ENCODE results near the gene NELL1.

Gene NELL1

DNA sequence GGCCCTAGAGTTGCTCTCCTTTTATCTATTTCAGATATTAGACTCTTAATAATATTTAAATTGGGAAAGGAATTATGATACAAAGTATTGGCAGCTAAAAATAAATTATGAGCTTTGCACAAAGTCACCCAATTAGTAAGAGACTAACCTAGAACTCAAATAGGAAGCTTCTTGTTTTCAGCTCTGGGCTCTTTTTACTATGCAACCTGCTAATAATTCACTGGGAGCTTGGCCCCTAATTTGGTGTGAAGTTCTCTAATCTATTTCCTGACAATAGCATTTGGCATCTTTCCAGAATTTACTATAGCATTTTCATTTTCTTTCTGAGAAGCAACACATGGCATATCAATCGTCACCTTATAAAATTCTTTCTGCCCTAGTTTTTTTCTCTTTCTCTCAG, 795.8 kb downstream of the NELL1 start:
- no peaks in the 10 kb centered on the region for H4K20me1 ChIP-seq
- H3K36me3 ChIP-seq: no peaks in the 10 kb centered on the region
- H3K27me3 ChIP-seq: no peaks in the 10 kb centered on the region
- H3K9ac ChIP-seq: no peak overlapping the region
- H3K27ac ChIP-seq: no peak overlapping the region
- no peak overlapping the region for H3K4me3 ChIP-seq
- H3K9me3 ChIP-seq: no peaks in the 10 kb centered on the region
- H3K4me2 ChIP-seq: no peak overlapping the region
- no peak for TF ChIP-seq Cebpa-rat (IDR thresholded peaks at IDR 0.05)
- H3K4me1 ChIP-seq: no peaks in the 10 kb centered on the region

DNA sequence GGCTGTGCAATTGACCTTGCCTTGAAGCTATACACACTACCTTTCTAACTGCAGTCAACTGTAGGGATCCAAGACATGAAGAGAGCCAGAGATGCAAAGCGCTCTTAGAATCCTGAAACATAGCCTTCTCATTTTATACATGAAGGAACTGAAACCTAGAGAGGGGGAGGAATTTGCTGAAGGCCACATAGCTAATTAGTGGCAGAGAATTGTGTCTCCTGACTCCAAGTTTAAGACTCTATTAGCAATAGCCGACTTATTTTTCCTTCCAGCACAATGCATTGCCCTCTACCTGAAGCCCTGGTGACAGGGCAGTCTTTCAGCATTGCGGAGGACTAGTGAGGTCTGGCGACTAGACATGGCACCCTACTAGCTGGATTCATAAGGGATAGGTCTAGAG, 796.5 kb downstream of the NELL1 start:
- H3K4me1 ChIP-seq: no peaks in the 10 kb centered on the region
- H3K27me3 ChIP-seq: no peaks in the 10 kb centered on the region
- H3K4me3 ChIP-seq: no peak overlapping the region
- H3K36me3 ChIP-seq: no peaks in the 10 kb centered on the region
- H3K27ac ChIP-seq: no peak overlapping the region
- no peak overlapping the region for H3K9ac ChIP-seq
- H3K4me2 ChIP-seq: no peak overlapping the region
- H4K20me1 ChIP-seq: no peaks in the 10 kb centered on the region
- TF ChIP-seq Cebpa-rat (IDR thresholded peaks at IDR 0.05): no peak
- no peaks in the 10 kb centered on the region for H3K9me3 ChIP-seq

DNA sequence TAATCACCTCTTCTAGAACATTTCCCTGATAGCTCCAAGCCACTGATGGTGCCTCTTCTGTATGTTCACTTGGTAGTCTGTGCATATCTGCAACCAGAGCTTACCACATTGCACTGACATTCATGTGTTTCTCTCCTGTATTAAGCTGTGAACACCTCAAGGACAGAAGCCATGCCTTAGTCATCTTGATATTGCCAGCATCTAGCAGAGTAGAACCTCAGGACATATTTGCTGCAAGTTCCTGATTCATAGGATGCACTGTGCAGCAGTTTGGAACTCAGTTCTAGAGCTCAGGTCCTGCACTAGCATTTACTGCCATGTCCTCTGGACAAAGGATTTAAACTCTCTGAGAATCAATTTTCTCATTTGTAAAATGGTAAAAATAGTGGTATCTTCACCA, 801.1 kb downstream of the NELL1 start:
- TF ChIP-seq Cebpa-rat (IDR thresholded peaks at IDR 0.05): no peak

DNA sequence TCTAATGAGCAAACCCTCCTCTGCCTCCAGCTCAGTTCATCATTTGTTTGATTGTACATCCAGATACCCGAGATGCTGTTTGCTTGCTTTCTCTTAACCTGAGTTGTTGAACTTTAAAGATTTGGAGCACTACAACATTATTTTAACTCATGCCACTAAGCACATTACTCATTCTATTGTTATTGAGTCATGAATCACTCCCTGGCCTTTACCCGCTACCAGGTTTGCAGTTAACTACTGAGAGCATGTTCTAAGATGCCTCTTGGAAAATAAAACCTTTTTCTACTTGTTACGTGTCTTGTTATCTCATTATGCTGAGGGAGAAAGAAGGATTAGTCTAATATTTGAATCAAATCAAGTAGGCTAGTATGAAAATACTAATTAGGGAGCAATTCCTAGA, 802.9 kb downstream of the NELL1 start:
- H3K27me3 ChIP-seq: no peaks in the 10 kb centered on the region
- no peaks in the 10 kb centered on the region for H3K4me1 ChIP-seq
- H3K27ac ChIP-seq: no peak overlapping the region
- H3K4me3 ChIP-seq: no peak overlapping the region
- no peak overlapping the region for H3K9ac ChIP-seq
- H4K20me1 ChIP-seq: no peaks in the 10 kb centered on the region
- no peaks in the 10 kb centered on the region for H3K36me3 ChIP-seq
- no peaks in the 10 kb centered on the region for H3K9me3 ChIP-seq
- H3K4me2 ChIP-seq: no peak overlapping the region
- TF ChIP-seq Cebpa-rat (IDR thresholded peaks at IDR 0.05): no peak

More for the DNA sequence above, 801.1 kb downstream of the NELL1 start:
- H3K4me3 ChIP-seq: no peak overlapping the region
- no peak overlapping the region for H3K27ac ChIP-seq
- H3K9me3 ChIP-seq: no peaks in the 10 kb centered on the region
- H4K20me1 ChIP-seq: no peaks in the 10 kb centered on the region
- no peaks in the 10 kb centered on the region for H3K36me3 ChIP-seq
- H3K9ac ChIP-seq: no peak overlapping the region
- H3K4me2 ChIP-seq: no peak overlapping the region
- no peaks in the 10 kb centered on the region for H3K27me3 ChIP-seq
- H3K4me1 ChIP-seq: no peaks in the 10 kb centered on the region

DNA sequence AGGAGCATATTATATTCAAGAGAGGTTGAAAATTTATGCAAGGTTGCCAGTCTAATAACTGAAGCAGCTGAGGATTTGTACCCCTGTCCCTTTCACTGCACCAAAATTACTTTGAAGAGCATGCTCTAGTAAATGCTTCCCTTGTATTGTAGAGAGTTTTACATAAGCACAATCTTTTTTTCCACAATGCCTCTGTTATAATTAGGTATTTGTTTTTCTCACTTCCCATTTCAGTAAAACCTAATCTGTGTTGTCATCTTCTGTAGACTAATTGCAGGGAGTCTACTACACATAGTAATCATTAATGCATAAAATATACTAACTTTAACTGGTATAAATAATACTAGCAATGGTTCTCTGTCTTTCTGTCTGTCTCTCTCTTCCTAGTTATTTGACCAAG, 805.1 kb downstream of the NELL1 start:
- Histone ChIP-seq H4K20me1 (no peaks in the 10 kb centered on the region), H3K4me1 (no peaks in the 10 kb centered on the region), H3K27ac (no peak overlapping the region), H3K4me2 (no peak overlapping the region), H3K4me3 (no peak overlapping the region), H3K9ac (no peak overlapping the region), H3K36me3 (no peaks in the 10 kb centered on the region), H3K27me3 (no peaks in the 10 kb centered on the region), H3K9me3 (no peaks in the 10 kb centered on the region)
- no peak for TF ChIP-seq Cebpa-rat (IDR thresholded peaks at IDR 0.05)

DNA sequence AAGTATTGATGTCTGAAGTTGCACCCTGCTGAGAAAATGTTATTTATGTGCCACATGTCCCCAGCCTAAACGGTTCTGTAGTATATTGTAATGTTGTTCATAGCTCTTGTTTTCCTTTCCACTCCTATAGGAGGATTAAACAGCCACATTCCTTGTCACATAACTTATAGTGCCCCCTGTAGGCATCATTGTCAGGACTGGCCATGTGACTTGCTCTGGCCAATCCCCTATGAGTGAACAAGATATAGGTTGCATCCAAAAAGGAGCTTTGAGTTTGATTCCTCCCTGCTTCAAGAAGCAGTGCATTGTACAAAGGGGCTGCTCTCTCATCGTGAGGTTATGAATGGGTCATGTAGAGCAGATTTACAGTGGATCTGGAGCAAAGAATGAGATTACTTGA, 805.9 kb downstream of the NELL1 start:
- H3K36me3 ChIP-seq: no peaks in the 10 kb centered on the region
- H3K27me3 ChIP-seq: no peaks in the 10 kb centered on the region
- no peaks in the 10 kb centered on the region for H3K4me1 ChIP-seq
- H3K9ac ChIP-seq: no peak overlapping the region
- no peaks in the 10 kb centered on the region for H4K20me1 ChIP-seq
- TF ChIP-seq Cebpa-rat (IDR thresholded peaks at IDR 0.05): no peak
- no peaks in the 10 kb centered on the region for H3K9me3 ChIP-seq
- no peak overlapping the region for H3K4me3 ChIP-seq
- H3K27ac ChIP-seq: no peak overlapping the region
- H3K4me2 ChIP-seq: no peak overlapping the region

DNA sequence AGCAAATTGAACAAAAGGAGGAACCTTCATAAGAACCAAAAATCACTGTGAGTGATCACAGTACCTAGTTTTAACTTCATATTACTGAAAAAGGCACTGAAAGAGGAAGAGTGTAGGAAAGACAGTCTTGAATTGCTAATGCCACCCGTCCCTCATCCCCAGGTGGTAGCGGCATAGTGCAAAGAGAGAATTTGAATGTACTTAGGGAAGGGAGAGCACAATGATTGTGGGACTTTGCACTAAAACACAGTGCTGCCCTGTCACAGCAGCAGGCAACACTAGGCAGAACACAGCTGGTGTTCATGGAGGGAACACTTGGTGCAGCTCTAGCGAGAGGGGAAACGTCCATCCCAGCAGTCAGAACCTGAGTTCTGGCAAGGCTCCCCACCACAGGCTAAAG, 807.2 kb downstream of the NELL1 start:
- Histone ChIP-seq H3K27me3 (no peaks in the 10 kb centered on the region), H3K4me3 (no peak overlapping the region), H3K9ac (no peak overlapping the region), H3K4me1 (no peaks in the 10 kb centered on the region), H4K20me1 (no peaks in the 10 kb centered on the region), H3K27ac (no peak overlapping the region), H3K4me2 (no peak overlapping the region), H3K36me3 (no peaks in the 10 kb centered on the region), H3K9me3 (no peaks in the 10 kb centered on the region)
- TF ChIP-seq Cebpa-rat (IDR thresholded peaks at IDR 0.05): no peak

DNA sequence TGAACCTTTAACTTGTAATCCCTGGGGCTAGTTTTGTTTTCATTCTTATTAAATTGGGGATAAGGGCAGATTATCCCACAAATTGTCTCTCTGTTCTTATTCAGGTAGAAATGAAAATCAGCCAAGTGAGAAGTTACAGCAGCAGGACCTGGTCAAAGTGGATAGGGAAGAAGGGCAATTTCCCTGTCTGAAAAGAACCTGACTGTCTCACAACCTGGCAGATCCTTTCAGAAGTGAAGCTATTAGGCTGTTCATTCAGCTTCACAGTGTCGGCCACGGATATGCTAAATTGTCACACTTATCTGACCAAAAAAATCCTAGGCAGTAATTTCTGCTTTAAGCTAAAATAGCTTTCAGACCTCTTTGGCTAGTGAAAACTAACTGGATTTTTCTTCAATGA, 810.9 kb downstream of the NELL1 start:
- H3K36me3 ChIP-seq: no peaks in the 10 kb centered on the region
- H3K9ac ChIP-seq: no peak overlapping the region
- no peak overlapping the region for H3K4me2 ChIP-seq
- no peak overlapping the region for H3K27ac ChIP-seq
- H3K4me1 ChIP-seq: no peaks in the 10 kb centered on the region
- H4K20me1 ChIP-seq: no peaks in the 10 kb centered on the region
- H3K27me3 ChIP-seq: no peaks in the 10 kb centered on the region
- H3K9me3 ChIP-seq: no peaks in the 10 kb centered on the region
- TF ChIP-seq Cebpa-rat (IDR thresholded peaks at IDR 0.05): no peak
- H3K4me3 ChIP-seq: no peak overlapping the region

DNA sequence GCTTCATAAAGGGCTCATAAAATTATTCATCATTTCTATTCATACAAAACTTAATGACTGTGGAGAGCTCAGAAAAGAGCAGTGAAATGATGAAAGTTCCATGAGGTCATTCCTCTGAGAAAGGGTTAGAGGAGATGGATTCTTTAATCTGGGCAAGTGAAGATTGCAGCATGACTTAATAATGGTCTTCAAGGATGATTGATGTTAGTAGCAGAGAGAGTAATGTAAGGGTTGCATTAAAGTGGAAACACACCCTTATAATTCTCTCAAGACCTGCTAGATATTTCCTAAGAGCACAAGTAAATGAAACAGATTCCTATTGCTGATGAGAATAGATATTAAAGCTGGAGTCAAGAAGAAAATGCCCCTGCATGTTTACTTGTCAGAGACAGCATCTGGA, 811.9 kb downstream of the NELL1 start:
- H3K27ac ChIP-seq: no peak overlapping the region
- H3K4me1 ChIP-seq: no peaks in the 10 kb centered on the region
- H3K27me3 ChIP-seq: no peaks in the 10 kb centered on the region
- H3K9me3 ChIP-seq: no peaks in the 10 kb centered on the region
- TF ChIP-seq Cebpa-rat (IDR thresholded peaks at IDR 0.05): no peak
- no peak overlapping the region for H3K4me3 ChIP-seq
- H4K20me1 ChIP-seq: no peaks in the 10 kb centered on the region
- no peaks in the 10 kb centered on the region for H3K36me3 ChIP-seq
- no peak overlapping the region for H3K9ac ChIP-seq
- no peak overlapping the region for H3K4me2 ChIP-seq

DNA sequence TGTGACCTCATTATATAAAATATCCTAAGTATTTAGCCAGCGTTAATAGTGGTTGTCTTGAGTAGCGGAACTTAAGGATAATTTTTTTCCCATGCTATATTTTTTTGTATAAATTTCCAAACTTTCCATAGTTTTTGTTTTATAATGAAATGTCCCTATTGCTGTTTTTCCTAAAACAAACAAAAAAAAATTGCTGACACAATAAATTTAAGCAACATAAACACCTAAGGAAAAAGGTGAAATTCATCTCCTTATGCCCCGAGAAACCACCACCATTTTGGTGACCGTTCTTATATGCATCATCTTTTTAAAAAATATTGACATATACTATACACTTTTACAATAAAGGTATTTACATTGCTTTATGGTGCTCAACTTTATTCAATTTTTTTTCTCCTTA, 814.7 kb downstream of the NELL1 start:
- Histone ChIP-seq H3K36me3 (no peaks in the 10 kb centered on the region), H3K27ac (no peak overlapping the region), H4K20me1 (no peaks in the 10 kb centered on the region), H3K4me3 (no peak overlapping the region), H3K27me3 (no peaks in the 10 kb centered on the region), H3K9ac (no peak overlapping the region), H3K9me3 (no peaks in the 10 kb centered on the region), H3K4me2 (no peak overlapping the region), H3K4me1 (no peaks in the 10 kb centered on the region)
- no peak for TF ChIP-seq Cebpa-rat (IDR thresholded peaks at IDR 0.05)

DNA sequence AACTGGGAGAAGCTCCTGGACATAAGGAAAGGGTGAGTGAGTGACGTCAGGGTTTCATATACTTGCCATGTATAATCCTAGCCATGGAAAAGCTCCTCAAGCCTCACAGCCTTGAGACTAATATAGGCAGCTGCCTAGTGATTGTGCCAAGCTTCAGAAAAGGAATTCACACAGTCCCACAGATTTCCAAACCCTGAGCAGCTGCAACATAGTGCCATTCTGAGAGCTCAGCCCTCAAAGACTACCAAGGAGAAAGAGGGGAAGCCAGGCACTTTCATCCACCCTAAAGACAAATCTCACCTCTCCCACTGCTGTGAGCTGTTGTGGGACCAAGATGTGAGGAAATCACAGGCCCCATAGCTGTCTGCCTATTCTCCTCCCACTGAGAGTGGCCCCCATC, 815.6 kb downstream of the NELL1 start:
- Histone ChIP-seq H3K27me3 (no peaks in the 10 kb centered on the region), H3K4me3 (no peak overlapping the region), H3K36me3 (no peaks in the 10 kb centered on the region), H3K9me3 (no peaks in the 10 kb centered on the region), H3K4me2 (no peak overlapping the region), H3K27ac (no peak overlapping the region), H3K9ac (no peak overlapping the region), H3K4me1 (no peaks in the 10 kb centered on the region), H4K20me1 (no peaks in the 10 kb centered on the region)
- TF ChIP-seq Cebpa-rat (IDR thresholded peaks at IDR 0.05): no peak
